ENCODE measurements around the gene SLAMF9.

SLAMF9 gene

DNA sequence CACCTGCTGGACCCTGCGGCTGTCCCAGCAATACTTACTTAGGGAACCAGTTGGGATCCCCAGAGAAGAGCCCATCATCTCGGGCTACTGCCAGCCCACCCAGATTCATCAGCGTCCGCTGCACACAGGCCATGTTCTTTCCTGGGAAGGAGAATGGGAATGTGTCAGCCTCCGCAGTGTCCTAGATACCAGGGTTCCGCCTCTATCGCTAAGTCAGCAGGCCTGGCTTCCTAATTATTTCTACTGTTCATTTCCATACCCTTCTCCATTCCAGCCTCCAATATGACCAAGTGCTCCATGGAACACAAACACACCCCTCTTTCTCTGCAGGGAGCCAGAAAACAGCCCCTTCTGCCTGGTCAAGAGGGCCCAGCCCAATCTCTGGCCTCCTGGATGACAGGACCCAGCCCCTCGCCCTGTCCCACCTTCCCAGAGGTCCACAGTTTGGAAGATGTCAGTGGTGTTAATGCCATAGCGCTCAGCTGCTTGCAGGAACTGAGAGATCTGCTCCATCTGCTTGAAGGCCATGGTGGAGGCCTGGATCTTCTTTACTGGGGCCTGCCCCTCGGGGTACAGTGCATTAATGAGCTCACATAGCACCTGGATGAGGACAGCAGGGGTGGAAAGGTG, 34.7 kb downstream of the SLAMF9 start:
- no peak overlapping the region for H3K4me3 ChIP-seq (ENCODE audit: low read length)
- H4K20me1 ChIP-seq (ENCODE audit: control insufficient read depth, insufficient read depth, low read depth, low read length) = peaks cover 25% of the 10 kb centered on the region
- H3K27me3 ChIP-seq (ENCODE audit: control insufficient read depth, low read length) = no peaks in the 10 kb centered on the region
- H3F3A ChIP-seq (ENCODE audit: control insufficient read depth, insufficient read depth) = peaks cover 5% of the 10 kb centered on the region
- peaks cover 32% of the 10 kb centered on the region for H3K4me1 ChIP-seq (ENCODE audit: control insufficient read depth, low read length)
- no peak overlapping the region for H3K4me2 ChIP-seq (ENCODE audit: low read length)
- H3K36me3 ChIP-seq (ENCODE audit: control insufficient read depth, low read length) = peaks cover 82% of the 10 kb centered on the region
- H3K79me2 ChIP-seq (ENCODE audit: control insufficient read depth, low read length) = peaks cover 49% of the 10 kb centered on the region
- no peaks in the 10 kb centered on the region for H3K9me2 ChIP-seq (replicated peaks; ENCODE audit: control insufficient read depth, low read length)
- no peaks in the 10 kb centered on the region for H3K9me3 ChIP-seq (ENCODE audit: control insufficient read depth, insufficient read depth, low read length)
- TF ChIP-seq EZH2phosphoT487 (IDR thresholded peaks at IDR 0.05; ENCODE audit: borderline replicate concordance, low read length) (no peak), CTCF (IDR thresholded peaks at IDR 0.05; ENCODE audit: low read depth, low read length, poor library complexity, severe bottlenecking) (no peak)
- H3K27ac ChIP-seq (ENCODE audit: low read depth, low read length) = no peak overlapping the region

GRCh38 chr1:159918352-159919200, 35.5 kb downstream of the SLAMF9 start:
- H3K4me3 ChIP-seq (ENCODE audit: low read length) = no peak overlapping the region
- TF ChIP-seq EZH2phosphoT487 (IDR thresholded peaks at IDR 0.05; ENCODE audit: borderline replicate concordance, low read length) (no peak), CTCF (IDR thresholded peaks at IDR 0.05; ENCODE audit: low read depth, low read length, poor library complexity, severe bottlenecking) (no peak)
- H3K4me2 ChIP-seq (ENCODE audit: low read length) = no peak overlapping the region
- peaks cover 75% of the 10 kb centered on the region for H3K36me3 ChIP-seq (ENCODE audit: control insufficient read depth, low read length)
- H3F3A ChIP-seq (ENCODE audit: control insufficient read depth, insufficient read depth) = peaks cover 5% of the 10 kb centered on the region
- no peaks in the 10 kb centered on the region for H3K27me3 ChIP-seq (ENCODE audit: control insufficient read depth, low read length)
- H3K9me3 ChIP-seq (ENCODE audit: control insufficient read depth, insufficient read depth, low read length) = no peaks in the 10 kb centered on the region
- peaks cover 29% of the 10 kb centered on the region for H3K4me1 ChIP-seq (ENCODE audit: control insufficient read depth, low read length)
- no peaks in the 10 kb centered on the region for H3K9me2 ChIP-seq (replicated peaks; ENCODE audit: control insufficient read depth, low read length)
- H3K27ac ChIP-seq (ENCODE audit: low read depth, low read length) = no peak overlapping the region
- H4K20me1 ChIP-seq (ENCODE audit: control insufficient read depth, insufficient read depth, low read depth, low read length) = peaks cover 25% of the 10 kb centered on the region
- peaks cover 41% of the 10 kb centered on the region for H3K79me2 ChIP-seq (ENCODE audit: control insufficient read depth, low read length)

DNA sequence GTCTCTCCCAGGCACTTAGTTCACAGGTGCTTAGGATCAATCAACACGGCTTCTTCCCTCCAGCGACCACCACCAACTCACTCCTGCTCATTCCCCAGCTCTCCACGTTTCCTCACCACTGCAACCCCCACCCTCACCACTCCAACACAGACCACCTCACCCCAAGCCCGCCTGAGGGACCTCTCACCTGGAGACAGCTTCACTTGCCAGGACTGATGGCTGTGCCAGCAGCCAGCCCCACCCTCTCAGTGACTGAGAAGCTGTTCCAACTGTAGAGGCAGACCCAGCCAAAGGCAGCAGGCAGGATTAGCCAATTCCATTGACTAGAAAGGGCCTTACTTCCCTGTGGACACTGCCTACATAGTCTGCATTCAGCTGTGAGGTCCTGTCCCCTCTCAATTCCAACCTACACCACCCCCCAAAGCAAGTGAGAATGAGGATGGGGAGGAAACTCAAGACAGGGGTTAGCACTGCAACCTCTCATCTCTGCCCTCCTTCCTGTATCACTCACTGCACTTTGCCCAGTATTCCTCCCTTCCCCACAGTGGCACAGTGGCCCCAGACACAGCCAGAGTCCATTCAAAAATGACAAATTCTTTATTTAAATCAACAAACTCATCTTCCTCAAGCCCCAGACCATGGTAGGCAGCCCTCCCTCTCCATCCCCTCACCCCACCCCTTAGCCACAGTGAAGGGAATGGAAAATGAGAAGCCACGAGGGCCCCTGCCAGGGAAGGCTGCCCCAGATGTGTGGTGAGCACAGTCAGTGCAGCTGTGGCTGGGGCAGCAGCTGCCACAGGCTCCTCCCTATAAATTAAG, 36.3 kb downstream of the SLAMF9 start:
- H3K79me2 ChIP-seq (ENCODE audit: control insufficient read depth, low read length) = peaks cover 33% of the 10 kb centered on the region
- no peaks in the 10 kb centered on the region for H3K27me3 ChIP-seq (ENCODE audit: control insufficient read depth, low read length)
- peaks cover 68% of the 10 kb centered on the region for H3K36me3 ChIP-seq (ENCODE audit: control insufficient read depth, low read length)
- H3K9me2 ChIP-seq (replicated peaks; ENCODE audit: control insufficient read depth, low read length) = no peaks in the 10 kb centered on the region
- TF ChIP-seq CTCF (IDR thresholded peaks at IDR 0.05; ENCODE audit: low read depth, low read length, poor library complexity, severe bottlenecking) (no peak), EZH2phosphoT487 (IDR thresholded peaks at IDR 0.05; ENCODE audit: borderline replicate concordance, low read length) (no peak)
- peaks cover 18% of the 10 kb centered on the region for H4K20me1 ChIP-seq (ENCODE audit: control insufficient read depth, insufficient read depth, low read depth, low read length)
- peaks cover 5% of the 10 kb centered on the region for H3F3A ChIP-seq (ENCODE audit: control insufficient read depth, insufficient read depth)
- peaks cover 21% of the 10 kb centered on the region for H3K4me1 ChIP-seq (ENCODE audit: control insufficient read depth, low read length)
- no peak overlapping the region for H3K4me3 ChIP-seq (ENCODE audit: low read length)
- H3K4me2 ChIP-seq (ENCODE audit: low read length) = no peak overlapping the region
- no peak overlapping the region for H3K27ac ChIP-seq (ENCODE audit: low read depth, low read length)
- H3K9me3 ChIP-seq (ENCODE audit: control insufficient read depth, insufficient read depth, low read length) = no peaks in the 10 kb centered on the region

All from DOHH2 (cell line).